IMR-90 (cell line): ENCODE results near the gene GFY. TPM values are rescaled to one million over a fixed set of nuclear protein-coding genes. Genes with fewer than 3 reads are reported as not detected.

Experiments
- ATAC-seq: fragments of 200-7000 bp; cut with Tn5 transposase; 2 replicates; pipeline ENCODE4 v1.9.1; 2020; ENCODE audit warnings: low read depth, mild to moderate bottlenecking, moderate library complexity
- BruUV-seq: library from RNA; stranded (reverse); fragments of 400-500 nt; replicated peaks from 2 replicates; lab custom pipeline; 2021; lab: Mats Ljungman, UMichigan
- CTCF ChIA-PET: fragments of 300-600 bp; formaldehyde crosslinking; extraction: SDS; loops from one replicate; lab custom pipeline; 2021; ENCODE audit warnings: antibody characterized with exemption; lab: Yijun Ruan, JAX
- POLR2A ChIA-PET: fragments of 300-600 bp; sonication (Branson Sonifier 250); formaldehyde crosslinking; loops from one replicate; lab custom pipeline; 2022; ENCODE audit warnings: antibody characterized with exemption; ENCODE audit not compliant: unreplicated experiment; lab: Charles Lee
- DNase-seq: peaks from one replicate; pipeline ENCODE4 v3.0.0; 2013
- H2AFZ ChIP-seq: replicated peaks from 2 replicates; pipeline ENCODE3; 2013; ENCODE audit warnings: low read length, mild to moderate bottlenecking; ENCODE audit not compliant: poor library complexity
- H2AK5ac ChIP-seq: 2 replicates; pipeline ENCODE4 v1.6.1; 2013; ENCODE audit warnings: low read depth, low read length, inconsistent platforms
- H2AK9ac ChIP-seq: replicated peaks from 2 replicates; pipeline ENCODE3; 2013; ENCODE audit warnings: mild to moderate bottlenecking, low read depth, low read length, moderate library complexity; ENCODE audit not compliant: poor library complexity
- H2BK120ac ChIP-seq: 2 replicates; pipeline ENCODE4 v1.6.1; 2013; ENCODE audit warnings: low read depth, low read length, inconsistent platforms
- H2BK15ac ChIP-seq: 3 replicates; pipeline ENCODE4 v1.6.1; 2013; ENCODE audit warnings: low read depth, low read length, inconsistent platforms
- H2BK20ac ChIP-seq: 2 replicates; pipeline ENCODE4 v1.6.1; 2013; ENCODE audit warnings: low read depth, mild to moderate bottlenecking, inconsistent platforms, low read length, moderate library complexity
- H2BK5ac ChIP-seq: 2 replicates; pipeline ENCODE4 v1.6.1; 2013; ENCODE audit warnings: mild to moderate bottlenecking, low read depth, low read length, inconsistent platforms; ENCODE audit not compliant: poor library complexity, severe bottlenecking
- H3K14ac ChIP-seq: replicated peaks from 2 replicates; pipeline ENCODE4 v1.6.1; 2013; ENCODE audit warnings: low read depth, low read length, inconsistent platforms
- H3K18ac ChIP-seq: 2 replicates; pipeline ENCODE4 v1.6.1; 2013; ENCODE audit warnings: low read depth, low read length, control low read depth
- H3K23ac ChIP-seq: 2 replicates; pipeline ENCODE4 v1.6.1; 2013; ENCODE audit warnings: low read depth, low read length, inconsistent platforms
- H3K27ac ChIP-seq: 2 replicates; pipeline ENCODE4 v1.5.1; 2013; ENCODE audit warnings: mild to moderate bottlenecking, control low read depth, low read length; ENCODE audit not compliant: insufficient read depth
- H3K27me3 ChIP-seq: 2 replicates; pipeline ENCODE4 v1.6.1; 2013; ENCODE audit warnings: low read length; ENCODE audit not compliant: control insufficient read depth, insufficient read depth
- H3K36me3 ChIP-seq: 2 replicates; pipeline ENCODE4 v1.6.1; 2013; ENCODE audit warnings: low read length, mixed read lengths; ENCODE audit not compliant: control insufficient read depth, insufficient read depth
- H3K4ac ChIP-seq: 2 replicates; pipeline ENCODE4 v1.6.1; 2013; ENCODE audit warnings: low read depth, low read length, inconsistent platforms
- H3K4me1 ChIP-seq: 2 replicates; pipeline ENCODE4 v1.6.1; 2013; ENCODE audit warnings: low read length, mixed read lengths; ENCODE audit not compliant: control insufficient read depth, insufficient read depth
- H3K4me2 ChIP-seq: 2 replicates; pipeline ENCODE4 v1.6.1; 2013; ENCODE audit warnings: low read depth, mild to moderate bottlenecking, control low read depth, low read length, moderate library complexity
- H3K4me3 ChIP-seq: 2 replicates; pipeline ENCODE4 v1.5.1; 2013; ENCODE audit warnings: low read depth, mild to moderate bottlenecking, control low read depth, low read length, moderate library complexity; ENCODE audit not compliant: insufficient read depth
- H3K56ac ChIP-seq: 2 replicates; pipeline ENCODE4 v1.6.1; 2013; ENCODE audit warnings: low read length, inconsistent platforms; ENCODE audit not compliant: insufficient read depth; ENCODE audit errors: extremely low read depth
- H3K79me1 ChIP-seq, 2 experiments: 2 replicates each; pipeline ENCODE4 v1.6.1; 2013; ENCODE audit warnings: low read length in 2 of 2, inconsistent platforms in 1 of 2, low read depth in 1 of 2
- H3K9ac ChIP-seq: 2 replicates; pipeline ENCODE4 v1.6.1; 2013; ENCODE audit warnings: low read depth, low read length, control low read depth
- H3K9me1 ChIP-seq: 2 replicates; pipeline ENCODE4 v1.6.1; 2013; ENCODE audit warnings: low read length, inconsistent platforms; ENCODE audit not compliant: insufficient read depth
- H3K9me3 ChIP-seq: 2 replicates; pipeline ENCODE4 v1.6.1; 2013; ENCODE audit warnings: low read length; ENCODE audit not compliant: control insufficient read depth, insufficient read depth
- H4K20me1 ChIP-seq: 2 replicates; pipeline ENCODE4 v1.6.1; 2013; ENCODE audit warnings: low read length, inconsistent platforms; ENCODE audit not compliant: insufficient read depth
- H4K5ac ChIP-seq: 2 replicates; pipeline ENCODE4 v1.6.1; 2013; ENCODE audit warnings: mild to moderate bottlenecking, low read depth, low read length, control low read depth
- H4K8ac ChIP-seq, 2 experiments: 2 replicates each; pipeline ENCODE4 v1.6.1; 2013; ENCODE audit warnings: low read depth in 2 of 2, low read length in 2 of 2, control low read depth in 1 of 2, inconsistent platforms in 1 of 2
- H4K91ac ChIP-seq: 2 replicates; pipeline ENCODE4 v1.6.1; 2013; ENCODE audit warnings: low read depth, low read length, inconsistent platforms; ENCODE audit not compliant: insufficient read depth
- RCOR1 ChIP-seq: IDR thresholded peaks from 2 replicates; pipeline ENCODE4 v1.6.1; 2012; ENCODE audit warnings: mild to moderate bottlenecking, low read length, improper control_type of control experiment; ENCODE audit not compliant: insufficient replicate concordance
- WGBS, 2 experiments: methylation state at CpG; one replicate each; pipeline versions ENCODE4 v1.1.5 to v1.1.7; 2013; ENCODE audit warnings: missing lambda C conversion rate in 2 of 2; ENCODE audit not compliant: insufficient read length in 1 of 2; ENCODE audit errors: extremely low coverage in 2 of 2; 5-methylcytosine and 5-hydroxymethylcytosine counted together
- dilution Hi-C: fragments of 300-500 bp; cut with HindIII; formaldehyde crosslinking; loops from one replicate; pipeline ENCODE4 v1.14.3; 2018; ENCODE audit warnings: low sequenced_read_pairs; ENCODE audit not compliant: unreplicated experiment
- in situ Hi-C: fragments of 300-500 bp; cut with MboI; formaldehyde crosslinking; loops from 3 replicates; pipeline ENCODE4 v1.14.3; 2019; ENCODE audit warnings: low sequenced_read_pairs, inconsistent platforms, mixed read lengths
- intact Hi-C: fragments of 100-400 bp; cut with micrococcal nuclease; formaldehyde crosslinking; loops from 2 replicates; pipeline ENCODE4 v1.10.0; 2022
- polyA plus RNA-seq, 3 experiments: library from polyadenylated mRNA; depleted of rRNA; stranded (reverse); fragments of >200 nt; gene quantifications; 2 replicates each; pipeline ENCODE4 v1.2.3, GENCODE V29; 2012; ENCODE audit warnings: low replicate concordance in 1 of 3
- total RNA-seq: library from RNA; depleted of rRNA; stranded (reverse); fragments of >200 nt; gene quantifications from 2 replicates; pipeline ENCODE4 v1.2.3, GENCODE V29; 2012
- TF ChIP-seq, protein P1 (sequence below): conservative IDR thresholded peaks from 2 replicates; pipeline ENCODE4 v1.5.1; 2012; ENCODE audit warnings: mild to moderate bottlenecking, low read depth, low read length, improper control_type of control experiment
- TF ChIP-seq, protein P2 (sequence below): fragments of 150-350 bp; IDR thresholded peaks from 2 replicates; pipeline ENCODE4 v1.6.1; 2017; ENCODE audit warnings: mild to moderate bottlenecking, antibody characterized with exemption, low read length, low read depth

The GFY gene
- total and polyA plus RNA-seq, 2 of the 4 experiments (the other 2 are of a cell fraction), result not detected

DNA sequence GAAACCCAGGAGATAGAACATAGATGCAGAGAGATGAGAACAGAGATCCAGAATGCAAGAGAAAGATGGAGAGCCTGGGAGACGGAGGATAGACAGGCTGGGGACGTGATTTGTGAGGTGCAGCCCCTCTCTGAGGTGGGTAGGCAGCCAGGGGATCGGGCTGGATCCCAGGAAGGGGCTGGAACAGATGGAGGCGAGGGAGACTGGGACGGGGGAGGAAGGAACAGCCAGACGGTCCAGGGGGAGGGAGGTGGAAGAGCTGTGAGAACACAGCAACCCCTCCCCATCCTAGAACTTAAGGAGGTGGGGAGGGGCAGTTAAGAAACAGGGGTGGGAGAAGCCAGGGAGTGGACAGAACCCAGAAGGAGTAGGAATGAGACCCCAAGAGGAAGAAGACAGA lies 13.1 kb downstream of the GFY start:
- Histone ChIP-seq H4K20me1 (peaks cover 3% of the 10 kb centered on the region; the same call in 1 of the 2 replicates), H3K9ac (no peak overlapping the region), H4K5ac (no peak overlapping the region), H2BK5ac (no peak overlapping the region), H3K4me3 (no peak overlapping the region), H2BK20ac (no peak overlapping the region), H3K9me3 (peaks cover 5% of the 10 kb centered on the region), H3K79me1 (no peaks in the 10 kb centered on the region), H4K91ac (no peak overlapping the region), H4K8ac (no peak overlapping the region), H2AFZ (no peak overlapping the region), H2BK120ac (no peak overlapping the region), H3K36me3 (no peaks in the 10 kb centered on the region), H3K4ac (no peak overlapping the region), H2AK9ac (no peak overlapping the region), H3K4me2 (no peak overlapping the region), H3K4me1 (no peaks in the 10 kb centered on the region), H3K9me1 (no peaks in the 10 kb centered on the region), H3K27me3 (peaks cover 89% of the 10 kb centered on the region), H2BK15ac (no peak overlapping the region), H3K56ac (no peak overlapping the region), H3K23ac (no peak overlapping the region), H3K14ac (no peak overlapping the region), H2AK5ac (no peak overlapping the region), H3K27ac (no peak overlapping the region), H3K18ac (no peak overlapping the region)
- dilution Hi-C loops (no loop called here), intact Hi-C loops (no loop called here), in situ Hi-C loops (loop anchor here (10.0 kb wide), 1 partner anchor 173 kb away; no protein-coding TSS in a partner anchor)
- no TSS peak for BruUV-seq
- ChIA-PET POLR2A (no interaction called here), CTCF (no interaction called here)
- DNase-seq (no peak), ATAC-seq (no peak)
- 7% methylated on average over 2 of the region's 6 CpGs; no CpG with 5 or more reads in 1 of the 2 experiments for WGBS, 2 experiments
- TF ChIP-seq, protein P1, sequence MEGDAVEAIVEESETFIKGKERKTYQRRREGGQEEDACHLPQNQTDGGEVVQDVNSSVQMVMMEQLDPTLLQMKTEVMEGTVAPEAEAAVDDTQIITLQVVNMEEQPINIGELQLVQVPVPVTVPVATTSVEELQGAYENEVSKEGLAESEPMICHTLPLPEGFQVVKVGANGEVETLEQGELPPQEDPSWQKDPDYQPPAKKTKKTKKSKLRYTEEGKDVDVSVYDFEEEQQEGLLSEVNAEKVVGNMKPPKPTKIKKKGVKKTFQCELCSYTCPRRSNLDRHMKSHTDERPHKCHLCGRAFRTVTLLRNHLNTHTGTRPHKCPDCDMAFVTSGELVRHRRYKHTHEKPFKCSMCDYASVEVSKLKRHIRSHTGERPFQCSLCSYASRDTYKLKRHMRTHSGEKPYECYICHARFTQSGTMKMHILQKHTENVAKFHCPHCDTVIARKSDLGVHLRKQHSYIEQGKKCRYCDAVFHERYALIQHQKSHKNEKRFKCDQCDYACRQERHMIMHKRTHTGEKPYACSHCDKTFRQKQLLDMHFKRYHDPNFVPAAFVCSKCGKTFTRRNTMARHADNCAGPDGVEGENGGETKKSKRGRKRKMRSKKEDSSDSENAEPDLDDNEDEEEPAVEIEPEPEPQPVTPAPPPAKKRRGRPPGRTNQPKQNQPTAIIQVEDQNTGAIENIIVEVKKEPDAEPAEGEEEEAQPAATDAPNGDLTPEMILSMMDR, result no peak
- TF ChIP-seq, protein P2, sequence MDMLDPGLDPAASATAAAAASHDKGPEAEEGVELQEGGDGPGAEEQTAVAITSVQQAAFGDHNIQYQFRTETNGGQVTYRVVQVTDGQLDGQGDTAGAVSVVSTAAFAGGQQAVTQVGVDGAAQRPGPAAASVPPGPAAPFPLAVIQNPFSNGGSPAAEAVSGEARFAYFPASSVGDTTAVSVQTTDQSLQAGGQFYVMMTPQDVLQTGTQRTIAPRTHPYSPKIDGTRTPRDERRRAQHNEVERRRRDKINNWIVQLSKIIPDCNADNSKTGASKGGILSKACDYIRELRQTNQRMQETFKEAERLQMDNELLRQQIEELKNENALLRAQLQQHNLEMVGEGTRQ, result no peak
- TF ChIP-seq RCOR1, result no peak
